NK-92 (cell line): Measurements from ENCODE around the gene SLC30A1.
"Not testable (repeated sequence)": the region's sequence is repeated elsewhere in the genome, so short reads cannot be mapped to it uniquely, and the experiment has no call there.

Experiments used
- DNase-seq: peaks from one replicate; lab custom pipeline; 2025; ENCODE audit not compliant: unreplicated experiment; lab: John Stamatoyannopoulos, UW

SLC30A1 gene

GRCh38 chr1:211583011-211583992 lies 4.3 kb upstream of the SLC30A1 start:
- DNase-seq, result no peak

DNA sequence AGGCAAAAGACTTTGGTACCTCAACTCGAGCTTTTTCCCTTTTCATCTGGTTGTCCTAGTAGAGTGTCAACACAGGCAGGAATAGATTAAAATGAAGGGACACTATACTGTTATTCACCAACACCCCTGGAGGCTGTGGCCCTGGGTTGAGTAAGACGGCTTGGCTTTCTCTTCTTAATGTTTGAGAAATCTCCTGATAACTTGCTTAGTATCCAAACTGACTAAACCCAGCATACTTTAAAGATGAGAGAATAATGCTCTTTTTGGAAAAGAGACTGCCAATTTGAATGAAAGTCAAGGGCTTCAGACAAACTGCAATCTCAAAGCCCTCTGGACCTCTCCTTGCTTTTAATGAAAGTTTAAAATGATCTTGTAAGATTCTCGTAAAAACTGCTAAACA lies 2.6 kb upstream of the SLC30A1 start:
- no peak for DNase-seq

GRCh38 chr1:211580303-211580687 lies 1.3 kb upstream of the SLC30A1 start:
- no peak for DNase-seq

- DNase-seq, result no peak
Measured at GRCh38 chr1:211579440-211580302, 710 bp upstream of the SLC30A1 start.

DNA sequence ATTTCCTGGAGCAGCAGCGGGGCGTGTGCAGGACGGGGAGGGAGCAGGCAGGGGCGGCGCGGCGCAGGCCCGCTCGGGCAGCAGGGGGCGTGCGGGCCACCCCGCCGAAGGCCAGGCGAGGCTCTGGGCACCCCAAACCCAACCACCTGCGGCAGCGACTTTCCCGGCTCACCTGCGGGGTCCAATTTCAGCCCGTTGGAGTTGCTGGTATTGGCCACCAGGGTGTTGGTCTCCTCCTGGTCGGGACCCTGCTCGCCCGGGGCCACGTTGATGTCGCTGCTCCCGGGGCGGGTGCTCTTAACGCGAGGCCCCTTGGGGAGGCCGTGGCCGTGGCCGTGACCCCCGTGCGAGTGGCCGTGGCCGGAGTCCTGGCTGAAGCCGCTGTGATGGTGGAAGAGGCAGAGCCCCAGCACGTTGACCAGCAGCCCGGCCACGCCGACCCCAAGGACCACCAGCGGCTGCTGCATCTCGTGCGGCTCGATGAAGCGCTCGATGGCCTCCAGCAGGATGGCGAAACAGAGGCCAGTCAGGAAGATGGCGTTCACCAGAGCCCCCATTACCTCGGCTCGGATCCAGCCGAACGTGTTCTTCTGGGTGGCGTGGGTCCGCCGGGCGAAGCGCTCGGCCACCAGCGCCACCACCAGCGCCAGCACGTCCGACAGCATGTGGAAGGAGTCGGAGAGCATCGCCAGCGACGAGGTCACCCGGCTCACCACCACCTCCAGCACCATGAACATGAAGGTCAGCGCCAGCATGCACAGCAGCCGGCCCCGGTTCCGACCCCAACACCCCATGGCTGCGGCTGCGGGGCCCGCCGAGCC lies 932 bp downstream of the SLC30A1 start:
- no peak for DNase-seq

- no peak for DNase-seq
Measured at GRCh38 chr1:211577277-211577818, 1.6 kb downstream of the SLC30A1 start.

DNA sequence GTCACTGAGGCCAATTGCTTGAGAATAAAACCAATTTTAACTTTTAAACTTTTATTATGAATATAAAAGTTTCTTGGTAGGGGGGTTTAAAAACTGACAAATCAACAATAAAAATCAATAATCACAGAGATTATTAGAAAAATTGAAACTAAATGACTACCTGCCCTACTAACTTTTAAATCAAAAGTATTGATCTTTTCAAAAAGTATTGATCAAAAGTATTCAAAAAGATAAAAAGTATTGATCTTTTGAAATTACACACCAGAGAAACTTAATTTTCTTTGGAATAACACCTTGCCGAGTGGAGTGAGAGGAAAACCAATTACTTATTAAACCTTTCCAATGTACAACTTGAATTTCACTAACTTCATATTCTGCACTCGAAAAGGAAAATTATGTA lies 2.2 kb downstream of the SLC30A1 start:
- DNase-seq, result no peak

- DNase-seq, result no peak
Measured at GRCh38 chr1:211574705-211575104, 4.3 kb downstream of the SLC30A1 start.

GRCh38 chr1:211571998-211572397 lies 7.0 kb downstream of the SLC30A1 start:
- no peak for DNase-seq

DNA sequence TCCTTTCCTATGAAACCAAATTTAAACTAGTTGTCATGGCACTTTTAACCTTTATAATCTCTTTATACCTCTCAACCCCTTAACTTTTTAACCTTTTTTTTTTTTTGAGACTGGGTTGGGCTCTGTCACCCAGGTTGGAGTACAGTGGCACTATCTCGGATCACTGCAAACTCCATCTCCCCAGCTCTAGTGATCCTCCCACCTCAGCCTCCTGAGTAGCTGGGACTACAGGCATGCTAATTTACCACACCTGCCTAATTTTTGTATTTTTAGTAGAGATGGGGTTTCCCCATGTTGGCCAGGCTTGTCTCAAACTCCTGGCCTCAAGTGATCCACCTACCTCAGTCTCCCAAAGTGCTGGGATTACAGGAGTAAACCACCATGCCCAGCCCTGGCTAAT lies 8.6 kb downstream of the SLC30A1 start:
- not testable (repeated sequence) for DNase-seq

DNA sequence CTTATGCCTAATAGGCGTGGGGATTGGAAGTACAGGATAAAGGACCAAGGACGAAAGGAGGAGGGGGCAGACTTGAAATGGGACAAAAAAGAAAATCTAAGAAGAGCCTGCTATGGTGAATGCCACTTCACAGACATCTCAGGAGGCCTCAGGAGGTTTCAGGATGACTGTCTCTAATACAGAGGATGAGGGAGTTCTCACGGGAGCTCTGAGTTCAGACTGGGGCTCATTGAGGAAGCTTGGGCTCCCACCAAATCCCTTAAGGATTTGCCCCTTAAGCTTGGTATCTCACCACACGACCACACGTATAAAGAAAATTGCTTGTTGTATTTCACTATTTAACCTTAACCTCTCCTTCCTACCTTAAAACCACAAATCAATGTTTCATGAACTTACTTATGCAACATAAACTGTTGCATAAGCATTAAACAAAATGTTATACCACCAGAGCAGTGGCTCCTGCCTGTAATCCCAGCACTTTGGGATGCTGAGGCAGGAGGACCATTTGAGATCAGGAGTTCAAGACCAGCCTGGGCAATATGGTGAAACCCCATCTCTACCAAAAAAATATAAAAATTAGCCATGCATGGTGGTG lies 12.4 kb downstream of the SLC30A1 start:
- DNase-seq, result no peak

- DNase-seq, result no peak
Measured at GRCh38 chr1:211564084-211564483, 14.9 kb downstream of the SLC30A1 start.

DNA sequence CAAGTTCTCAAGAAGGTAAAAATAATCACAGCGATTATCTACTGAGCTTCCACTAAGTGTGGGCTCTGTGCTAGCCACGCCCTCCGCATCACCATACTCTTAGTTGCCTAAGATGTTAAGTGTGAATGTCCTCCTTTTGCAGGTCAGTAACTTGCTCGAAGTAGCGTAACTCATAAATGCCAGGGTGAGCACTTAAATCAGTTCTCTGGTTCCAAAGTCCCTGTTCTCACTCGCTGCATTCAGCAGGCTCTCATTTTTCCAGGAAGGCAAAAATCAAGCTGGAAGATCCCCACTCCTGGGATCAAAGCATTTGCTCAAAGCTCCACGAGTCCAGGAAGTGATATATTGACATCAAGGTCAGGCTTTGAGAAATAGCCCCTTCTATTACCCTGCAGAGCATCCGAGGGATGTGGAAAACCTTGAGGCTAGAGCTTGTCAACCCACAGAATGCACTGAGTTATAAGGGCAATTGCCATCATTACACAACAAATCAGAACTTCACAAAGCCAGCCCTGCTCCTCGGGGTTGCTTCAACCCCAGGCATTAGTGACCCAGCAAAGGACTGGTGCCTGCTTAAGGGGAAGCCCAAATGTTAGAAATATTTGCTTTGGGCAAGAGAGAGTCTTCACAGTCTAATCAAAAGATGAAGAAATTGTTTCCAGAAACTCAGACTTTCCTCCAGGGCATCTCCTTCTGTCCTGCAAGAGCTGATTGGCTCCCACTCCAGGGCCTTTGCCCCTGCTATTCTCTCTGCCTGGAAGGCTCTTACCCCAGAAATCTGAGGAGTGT lies 19.5 kb downstream of the SLC30A1 start:
- DNase-seq, result no peak

- no peak for DNase-seq
Measured at GRCh38 chr1:211557894-211558625, 20.9 kb downstream of the SLC30A1 start.

GRCh38 chr1:211553549-211553948 lies 25.4 kb downstream of the SLC30A1 start:
- DNase-seq, result no peak

GRCh38 chr1:211551638-211552460 lies 27.1 kb downstream of the SLC30A1 start:
- DNase-seq, result no peak

- DNase-seq, result no peak
Measured at GRCh38 chr1:211549092-211549711, 29.8 kb downstream of the SLC30A1 start.
